Ovary (tissue), 9 donors: Measurements from ENCODE around the gene PCF11. TPM values are rescaled to one million over a fixed set of nuclear protein-coding genes. Genes with fewer than 3 reads are reported as not detected.

Source experiments
- DNase-seq, 5 donors: peaks; one replicate each; pipeline ENCODE4 v3.0.0-alpha.2; 2019 to 2020
- H3K27ac ChIP-seq, 2 donors: fragments of 200-600 bp; one replicate each; pipeline versions ENCODE4 v1.5.1 to v1.8.0; 2019 to 2022
- H3K27me3 ChIP-seq: fragments of 200-600 bp; one replicate; pipeline ENCODE4 v1.8.0; 2022
- H3K36me3 ChIP-seq: fragments of 200-600 bp; sonication (generic); one replicate; pipeline ENCODE4 v1.5.1; 2019
- H3K4me1 ChIP-seq: one replicate; pipeline ENCODE4 v1.8.1; 2013; ENCODE audit warnings: mild to moderate bottlenecking, moderate library complexity; ENCODE audit not compliant: insufficient read depth
- H3K4me3 ChIP-seq: fragments of 200-600 bp; sonication (generic); one replicate; pipeline ENCODE4 v1.5.1; 2017
- H3K9me3 ChIP-seq, 2 donors: fragments of 200-600 bp in 1 of 2; sonication (generic) in 1 of 2; one replicate each; pipeline versions ENCODE4 v1.5.1 to v1.8.1; 2013 to 2019; ENCODE audit warnings: mild to moderate bottlenecking in 1 of 2, moderate library complexity in 1 of 2
- CTCF ChIP-seq, 3 donors: fragments of 450-650 bp in 2 of 3; fragments of 200-600 bp in 1 of 3; IDR thresholded peaks; one replicate each; pipeline versions ENCODE4 v1.5.1 to v1.8.0; 2016 to 2022; ENCODE audit warnings: antibody characterized with exemption in 3 of 3, mild to moderate bottlenecking in 1 of 3
- EP300 ChIP-seq: sonication (generic); formaldehyde crosslinking; IDR thresholded peaks from one replicate; pipeline ENCODE4 v1.6.1; 2017; ENCODE audit warnings: antibody characterized with exemption
- POLR2A ChIP-seq: fragments of 450-650 bp; IDR thresholded peaks from one replicate; pipeline ENCODE4 v1.6.1; 2017; ENCODE audit warnings: antibody characterized with exemption, mild to moderate bottlenecking, moderate library complexity
- WGBS, 3 donors: extraction: QIAGEN DNeasy Blood & Tissue Kit in 1 of 3; methylation state at CpG; one replicate each; pipeline versions ENCODE4 v1.1.5 to v1.1.7; 2013 to 2017; 5-methylcytosine and 5-hydroxymethylcytosine counted together
- intact Hi-C, 4 donors: fragments of 100-400 bp; cut with DNase I; formaldehyde crosslinking; loops; one replicate each; pipeline versions ENCODE4 v1.11.0 to v1.15.1; 2022 to 2023
- polyA plus RNA-seq, 2 donors: library from polyadenylated mRNA; stranded (reverse); fragments of 200-250 nt in 1 of 2; fragments of 350-450 nt in 1 of 2; fragmentation: Illumina TruSeq in 1 of 2; extraction: RNeasy Lipid Tissue Mini Kit (QIAGEN cat#74804) in 1 of 2; gene quantifications; one replicate each; pipeline ENCODE4 v1.2.3, GENCODE V29; 2013 to 2014
- total RNA-seq, 7 donors: library from RNA; depleted of rRNA in 2 of 7; stranded (reverse); fragments of >200 nt in 2 of 7; fragmentation: NEBNext Ultra II Directional in 3 of 7; extraction: Animal tissue kit (Norgen Biotek cat#: 25700) in 3 of 7; gene quantifications; one replicate each; pipeline versions ENCODE4 v1.1.0 to v1.2.4, GENCODE V29; 2016 to 2023
- donor health status: DM: no; HTN: no; CAD: no; lungs with moderate emphysema.
- donor health status: DM: no; HTN: no; CAD: no.
- donor health status: Bipolar disorder and iron deficiency.
- donor health status: DM: yes; HTN: yes; CAD: no.
- donor health status: DM: no; HTN: no; CAD: no.
- donor health status: DM: yes; HTN: yes; CAD: no.

The PCF11 gene
- total and polyA plus RNA-seq, 9 donors = 38.0 to 107 (median 59.8) TPM

- H3K4me1 ChIP-seq = peaks cover 4% of the 10 kb centered on the region
- intact Hi-C loops = loop anchor here in 2 of 4 donors (5.0 to 10.0 kb wide), 3 partner anchors 37 to 292 kb away; partner anchors contain the start of genes DDIAS (in 2 of the 2), PRCP (in 2 of the 2) and PCF11 (in 1 of the 2)
- 1 to 2% (median 1%) methylated on average over 35 of the region's 35 CpGs for WGBS, 3 donors
- H3K9me3 ChIP-seq = no peaks in the 10 kb centered on the region
- TF ChIP-seq CTCF (IDR thresholded peaks at IDR 0.05) (no peak), POLR2A (peak; percentile 61)
- peak overlapping the region; percentile 94 for H3K4me3 ChIP-seq
- no peaks in the 10 kb centered on the region for H3K27me3 ChIP-seq
- H3K27ac ChIP-seq = peak overlapping the region; percentile 70 to 75
- DNase-seq = peak; percentile 59 to 86 (median 69)
- H3K36me3 ChIP-seq = no peaks in the 10 kb centered on the region
Measured at GRCh38 chr11:83194281-83195142, 37.6 kb downstream of the PCF11 start.

GRCh38 chr11:83195143-83195466, 38.2 kb downstream of the PCF11 start:
- intact Hi-C loops = loop anchor here in 1 of 4 donors (10.0 kb wide), 1 partner anchor 50 kb away; no protein-coding TSS in a partner anchor
- peaks cover 4% of the 10 kb centered on the region for H3K4me1 ChIP-seq
- DNase-seq = no peak
- H3K9me3 ChIP-seq = no peaks in the 10 kb centered on the region
- 32 to 40% (median 35%) methylated on average over 4 of the region's 4 CpGs for WGBS, 3 donors
- H3K27me3 ChIP-seq = no peaks in the 10 kb centered on the region
- no peak for TF ChIP-seq CTCF (IDR thresholded peaks at IDR 0.05)
- peak overlapping the region; percentile 94 for H3K4me3 ChIP-seq
- no peaks in the 10 kb centered on the region for H3K36me3 ChIP-seq
- peak overlapping the region in 1 of 2 donors; percentile 75 for H3K27ac ChIP-seq

- H3K27me3 ChIP-seq = no peaks in the 10 kb centered on the region
- H3K4me1 ChIP-seq = peaks cover 4% of the 10 kb centered on the region
- no peaks in the 10 kb centered on the region for H3K36me3 ChIP-seq
- no peak for TF ChIP-seq CTCF (IDR thresholded peaks at IDR 0.05)
- TF ChIP-seq EP300 = no peak
- TF ChIP-seq POLR2A = no peak
- no peak overlapping the region for H3K4me3 ChIP-seq
- no peaks in the 10 kb centered on the region for H3K9me3 ChIP-seq
- intact Hi-C loops = loop anchor here in 1 of 4 donors (10.0 kb wide), 1 partner anchor 49 kb away; no protein-coding TSS in a partner anchor
- 90 to 97% (median 92%) methylated on average over 8 of the region's 8 CpGs for WGBS, 3 donors
- no peak for DNase-seq
- H3K27ac ChIP-seq = no peak overlapping the region
Measured at GRCh38 chr11:83195649-83196048, 38.7 kb downstream of the PCF11 start.

GRCh38 chr11:83200035-83200434, 43.1 kb downstream of the PCF11 start:
- intact Hi-C loops = no loop called here
- Histone ChIP-seq H3K4me1 (peaks cover 2% of the 10 kb centered on the region), H3K4me3 (no peak overlapping the region), H3K27ac (no peak overlapping the region), H3K36me3 (no peaks in the 10 kb centered on the region), H3K9me3 (no peaks in the 10 kb centered on the region), H3K27me3 (no peaks in the 10 kb centered on the region)
- TF ChIP-seq POLR2A (no peak), EP300 (no peak), CTCF (IDR thresholded peaks at IDR 0.05) (no peak)
- WGBS, 3 donors = 82 to 97% (median 97%) methylated on average over 1 of the region's 1 CpG
- DNase-seq = no peak
